ENCODE results near the gene CNTN5.
"Not testable (repeated sequence)": the region's sequence is repeated elsewhere in the genome, so short reads cannot be mapped to it uniquely, and the experiment has no call there.

Gene CNTN5

GRCh38 chr11:100214791-100215190 lies 1194.0 kb downstream of the CNTN5 start:
- no peak for DNase-seq (ENCODE audit: low read depth)

GRCh38 chr11:100220801-100221200 lies 1200.1 kb downstream of the CNTN5 start:
- no peak for DNase-seq (ENCODE audit: low read depth)

- DNase-seq (ENCODE audit: low read depth): no peak
Measured at GRCh38 chr11:100221791-100222190, 1201.0 kb downstream of the CNTN5 start.

- DNase-seq (ENCODE audit: low read depth): no peak
Measured at GRCh38 chr11:100224541-100225034, 1203.8 kb downstream of the CNTN5 start.

- DNase-seq (ENCODE audit: low read depth): no peak
Measured at GRCh38 chr11:100229086-100229485, 1208.3 kb downstream of the CNTN5 start.

DNA sequence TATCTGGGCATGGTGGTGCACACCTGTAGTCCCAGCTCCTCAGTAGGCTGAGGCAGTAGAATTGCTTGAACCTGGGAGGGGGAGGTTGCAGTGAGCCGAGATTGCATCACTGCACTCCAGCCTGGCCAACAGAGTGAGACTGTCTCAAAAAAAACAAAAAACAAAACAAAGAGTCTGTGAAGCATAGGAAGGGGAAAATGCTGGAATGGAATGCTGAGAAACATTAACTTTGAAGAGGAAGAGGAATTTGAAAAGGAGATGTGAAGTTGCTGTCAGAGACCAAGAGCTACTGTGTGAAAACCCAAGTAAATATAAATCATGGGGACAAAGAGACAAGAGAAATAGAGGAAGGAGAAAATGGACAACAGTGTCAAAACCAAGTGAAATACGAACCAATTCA lies 1211.3 kb downstream of the CNTN5 start:
- no peak for DNase-seq (ENCODE audit: low read depth)

DNA sequence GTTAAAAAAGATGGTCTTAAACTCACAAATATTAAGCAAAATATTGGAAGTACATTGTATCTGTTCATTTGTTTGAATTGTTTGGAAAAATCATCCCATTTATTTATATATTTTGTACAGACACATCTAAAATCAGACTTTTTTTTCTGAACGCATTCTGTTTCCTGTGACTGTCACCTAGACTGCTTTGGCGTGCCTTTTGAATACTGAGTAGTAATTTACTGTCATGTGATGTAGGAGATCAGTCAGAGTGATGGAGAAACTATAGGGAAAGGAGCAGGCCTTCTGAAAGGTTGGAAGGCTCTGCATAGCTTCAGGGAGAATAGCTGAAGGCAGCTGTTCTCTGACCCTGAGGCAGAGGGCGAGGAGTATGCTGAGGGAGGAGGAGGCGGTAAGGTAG lies 1214.3 kb downstream of the CNTN5 start:
- no peak for DNase-seq (ENCODE audit: low read depth)

GRCh38 chr11:100240025-100240539 lies 1219.3 kb downstream of the CNTN5 start:
- no peak for DNase-seq (ENCODE audit: low read depth)

DNA sequence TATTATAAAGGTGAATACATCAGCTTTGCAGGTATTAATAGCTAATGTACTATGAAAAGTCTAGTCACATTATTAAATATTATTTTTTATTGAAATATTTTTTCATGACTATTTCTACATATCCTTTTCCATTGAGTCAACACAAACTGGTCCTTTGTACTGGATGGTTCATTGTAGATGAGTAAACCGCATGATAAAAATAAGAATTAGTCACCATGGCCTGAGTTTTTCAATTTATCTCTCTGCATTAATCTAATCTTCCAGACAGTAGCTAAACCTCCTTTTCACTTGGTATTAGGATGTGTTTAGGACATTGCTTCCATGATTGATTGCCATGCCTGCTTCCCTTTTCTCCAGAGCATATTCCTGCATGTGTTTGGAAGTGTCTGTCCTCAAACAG lies 1227.0 kb downstream of the CNTN5 start:
- DNase-seq (ENCODE audit: low read depth): no peak

- not testable (repeated sequence) for DNase-seq (ENCODE audit: low read depth)
Measured at GRCh38 chr11:100257238-100257803, 1236.6 kb downstream of the CNTN5 start.

DNA sequence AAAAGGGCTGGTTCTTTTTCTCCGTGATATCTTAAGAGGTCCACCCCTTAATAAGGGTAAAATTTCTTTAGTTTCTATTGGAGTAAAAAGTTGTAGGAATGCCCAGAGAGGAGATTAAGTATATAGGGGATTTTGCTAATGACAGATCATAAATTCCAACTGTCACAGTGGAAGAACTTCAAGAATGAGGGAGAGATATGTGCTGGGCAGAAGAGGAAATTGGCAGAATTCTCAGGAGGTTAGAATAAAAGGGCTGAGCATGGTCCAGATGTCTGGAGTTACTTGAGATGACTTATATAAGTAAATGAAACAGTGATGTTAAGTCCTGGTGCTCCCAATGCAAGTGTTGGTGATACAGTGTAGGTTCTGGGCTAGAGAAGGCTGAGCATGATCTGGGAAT lies 1248.8 kb downstream of the CNTN5 start:
- no peak for DNase-seq (ENCODE audit: low read depth)

DNA sequence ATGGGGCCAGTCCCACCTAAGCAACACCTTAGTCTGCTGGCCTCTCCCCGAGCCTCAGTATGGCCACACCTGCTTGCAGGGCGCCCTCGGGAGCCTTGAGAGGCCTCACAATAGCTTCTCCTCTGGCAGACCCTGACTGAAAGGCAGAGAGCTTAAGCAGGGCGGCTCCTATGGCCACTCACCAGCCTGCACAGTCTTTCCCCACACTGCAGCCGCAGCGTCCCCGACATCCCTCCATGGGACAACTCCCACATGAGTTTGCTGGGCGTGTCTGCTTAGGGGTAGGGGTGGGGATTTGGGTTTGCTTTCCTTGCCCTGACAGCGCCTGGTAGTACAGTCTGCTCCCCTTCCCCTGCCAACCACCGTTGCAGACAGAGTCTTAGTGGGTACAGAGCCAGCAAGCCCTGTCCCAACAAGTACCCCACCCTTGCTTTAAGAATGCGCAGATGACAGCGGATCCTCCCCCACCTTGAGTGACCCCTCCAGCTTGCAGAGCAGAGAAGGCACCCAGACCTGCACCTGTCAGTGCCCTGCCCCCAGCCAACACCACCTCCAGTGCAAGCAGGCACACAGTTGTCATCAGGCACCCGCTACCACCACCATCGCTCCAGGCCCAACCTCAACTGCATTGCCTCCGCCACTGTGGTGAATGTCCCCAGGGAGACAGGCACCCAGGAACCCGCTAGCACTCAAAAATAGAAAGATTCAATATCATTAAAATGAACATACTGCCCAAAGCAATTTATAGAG lies 1252.5 kb downstream of the CNTN5 start:
- DNase-seq (ENCODE audit: low read depth): no peak

DNA sequence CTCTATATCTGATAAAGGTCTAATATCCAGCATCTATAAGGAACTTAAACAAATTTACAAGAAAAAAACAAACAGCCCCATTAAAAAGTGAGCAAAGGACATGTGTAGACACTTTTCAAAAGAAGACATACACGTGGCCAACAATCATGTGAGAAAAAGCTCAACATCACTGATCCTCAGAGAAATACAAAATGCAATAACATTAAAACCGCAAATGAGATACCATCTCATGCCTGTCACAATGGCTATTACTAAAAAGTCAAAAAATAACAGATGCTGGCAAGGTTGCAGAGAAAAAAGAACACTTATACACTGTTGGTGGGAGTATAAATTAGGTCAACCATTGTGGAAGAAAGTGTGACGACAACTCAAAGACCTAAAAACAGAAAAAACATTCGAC lies 1253.7 kb downstream of the CNTN5 start:
- DNase-seq (ENCODE audit: low read depth): not testable (repeated sequence)

- DNase-seq (ENCODE audit: low read depth): no peak
Measured at GRCh38 chr11:100294748-100295147, 1274.0 kb downstream of the CNTN5 start.

- no peak for DNase-seq (ENCODE audit: low read depth)
Measured at GRCh38 chr11:100296051-100296679, 1275.4 kb downstream of the CNTN5 start.

DNA sequence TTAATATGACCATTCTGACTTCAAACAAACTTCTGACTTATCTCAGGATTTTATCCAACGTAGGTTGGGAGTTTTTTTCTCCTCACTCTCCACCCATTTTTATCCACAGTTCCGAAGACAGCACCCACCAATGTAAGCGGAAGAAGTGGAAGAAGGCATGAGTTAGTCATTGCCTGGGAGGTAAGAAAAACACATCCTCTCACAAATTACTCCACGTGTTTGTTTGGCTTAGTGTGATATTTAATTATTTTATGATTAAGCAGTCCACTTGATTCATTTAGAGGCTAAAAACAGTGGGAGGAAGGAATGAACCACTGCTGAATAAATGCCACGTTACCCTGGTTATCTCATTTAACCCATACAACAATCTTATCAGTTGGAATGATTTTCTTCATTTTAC lies 1276.8 kb downstream of the CNTN5 start:
- no peak for DNase-seq (ENCODE audit: low read depth)

GRCh38 chr11:100302824-100303223 lies 1282.1 kb downstream of the CNTN5 start:
- DNase-seq (ENCODE audit: low read depth): no peak

- no peak for DNase-seq (ENCODE audit: low read depth)
Measured at GRCh38 chr11:100303897-100304296, 1283.1 kb downstream of the CNTN5 start.

DNA sequence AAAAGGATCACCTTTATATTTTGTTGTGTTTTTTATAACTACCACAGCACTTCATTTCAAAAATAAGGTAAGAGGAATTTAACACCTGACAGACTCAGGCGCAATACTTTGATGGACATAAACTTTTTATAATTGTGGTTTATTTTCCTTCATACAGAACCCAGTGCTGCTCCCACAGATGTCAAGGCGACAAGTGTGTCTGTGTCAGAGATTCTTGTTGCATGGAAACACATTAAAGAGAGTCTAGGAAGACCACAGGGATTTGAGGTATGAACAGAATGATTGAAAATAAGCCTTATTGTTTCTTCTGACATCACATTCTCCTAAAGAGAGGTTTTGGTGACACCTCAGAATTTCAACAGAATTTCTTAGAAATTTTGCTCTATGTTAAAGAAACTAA lies 1287.5 kb downstream of the CNTN5 start:
- no peak for DNase-seq (ENCODE audit: low read depth)

- no peak for DNase-seq (ENCODE audit: low read depth)
Measured at GRCh38 chr11:100315946-100316345, 1295.2 kb downstream of the CNTN5 start.

DNA sequence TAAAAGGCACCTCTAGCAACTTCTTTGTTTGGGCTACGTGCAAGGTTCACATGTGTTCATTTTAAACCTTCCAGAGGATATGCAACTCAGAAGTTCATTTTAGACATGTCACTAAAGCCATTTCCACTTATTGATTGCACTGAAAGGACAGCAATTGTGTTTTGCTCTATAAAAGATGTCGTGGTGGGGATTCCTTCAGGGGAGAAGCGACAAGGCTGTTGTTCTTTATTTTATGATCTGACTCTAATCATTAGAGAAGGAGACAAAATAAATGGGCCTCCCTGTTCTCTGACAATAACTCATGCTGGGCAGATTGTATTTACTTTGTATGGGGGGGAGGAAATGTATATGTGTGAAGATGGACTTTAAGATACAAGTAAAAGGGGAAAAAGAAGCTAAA lies 1296.2 kb downstream of the CNTN5 start:
- DNase-seq (ENCODE audit: low read depth): no peak

DNA sequence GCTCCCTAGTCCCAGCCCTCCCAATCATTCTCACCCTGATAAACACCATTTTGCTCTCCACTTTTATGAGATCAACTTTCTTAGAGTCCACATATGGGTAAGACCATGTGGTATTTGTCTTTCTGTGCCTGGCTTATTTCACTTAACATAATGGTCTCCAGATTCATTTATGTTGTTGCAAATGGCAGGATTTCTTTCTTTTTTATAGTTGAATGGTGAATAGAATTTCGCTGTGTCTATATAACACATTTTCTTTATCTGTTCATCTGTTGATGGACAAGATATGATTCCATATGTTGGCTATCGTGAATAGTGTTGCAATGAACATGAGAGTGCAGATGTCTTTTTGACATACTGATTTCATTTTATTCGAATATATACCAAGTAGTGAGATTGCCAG lies 1298.9 kb downstream of the CNTN5 start:
- no peak for DNase-seq (ENCODE audit: low read depth)
